GM12801 (cell line): ENCODE results near the gene SPAG16.

ENCODE experiments used
- TF ChIP-seq, protein P1 (sequence below): IDR thresholded peaks from one replicate; pipeline ENCODE4 v1.5.1; 2011; ENCODE audit warnings: control low read depth; ENCODE audit not compliant: insufficient read length; ENCODE audit errors: extremely low read depth

The SPAG16 gene

DNA sequence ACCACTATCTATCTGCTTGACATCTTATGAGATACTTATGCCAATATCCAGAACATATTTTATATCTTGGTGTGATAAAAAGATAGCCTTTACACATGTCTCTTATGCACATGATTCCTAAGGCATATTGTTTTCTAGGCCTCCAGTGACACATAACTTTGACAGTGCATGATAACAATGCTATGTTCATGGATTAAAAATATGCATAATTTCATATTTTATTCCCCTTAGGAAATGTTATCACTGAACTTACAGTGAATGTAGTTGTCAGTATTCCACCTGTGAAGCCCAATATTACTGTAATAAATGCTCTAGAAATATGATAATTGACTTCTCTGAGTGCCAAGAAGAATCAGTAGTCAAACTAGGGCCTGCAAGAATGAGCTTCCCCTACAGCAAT lies 532.3 kb downstream of the SPAG16 start:
- TF ChIP-seq, protein P1, sequence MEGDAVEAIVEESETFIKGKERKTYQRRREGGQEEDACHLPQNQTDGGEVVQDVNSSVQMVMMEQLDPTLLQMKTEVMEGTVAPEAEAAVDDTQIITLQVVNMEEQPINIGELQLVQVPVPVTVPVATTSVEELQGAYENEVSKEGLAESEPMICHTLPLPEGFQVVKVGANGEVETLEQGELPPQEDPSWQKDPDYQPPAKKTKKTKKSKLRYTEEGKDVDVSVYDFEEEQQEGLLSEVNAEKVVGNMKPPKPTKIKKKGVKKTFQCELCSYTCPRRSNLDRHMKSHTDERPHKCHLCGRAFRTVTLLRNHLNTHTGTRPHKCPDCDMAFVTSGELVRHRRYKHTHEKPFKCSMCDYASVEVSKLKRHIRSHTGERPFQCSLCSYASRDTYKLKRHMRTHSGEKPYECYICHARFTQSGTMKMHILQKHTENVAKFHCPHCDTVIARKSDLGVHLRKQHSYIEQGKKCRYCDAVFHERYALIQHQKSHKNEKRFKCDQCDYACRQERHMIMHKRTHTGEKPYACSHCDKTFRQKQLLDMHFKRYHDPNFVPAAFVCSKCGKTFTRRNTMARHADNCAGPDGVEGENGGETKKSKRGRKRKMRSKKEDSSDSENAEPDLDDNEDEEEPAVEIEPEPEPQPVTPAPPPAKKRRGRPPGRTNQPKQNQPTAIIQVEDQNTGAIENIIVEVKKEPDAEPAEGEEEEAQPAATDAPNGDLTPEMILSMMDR = no peak

DNA sequence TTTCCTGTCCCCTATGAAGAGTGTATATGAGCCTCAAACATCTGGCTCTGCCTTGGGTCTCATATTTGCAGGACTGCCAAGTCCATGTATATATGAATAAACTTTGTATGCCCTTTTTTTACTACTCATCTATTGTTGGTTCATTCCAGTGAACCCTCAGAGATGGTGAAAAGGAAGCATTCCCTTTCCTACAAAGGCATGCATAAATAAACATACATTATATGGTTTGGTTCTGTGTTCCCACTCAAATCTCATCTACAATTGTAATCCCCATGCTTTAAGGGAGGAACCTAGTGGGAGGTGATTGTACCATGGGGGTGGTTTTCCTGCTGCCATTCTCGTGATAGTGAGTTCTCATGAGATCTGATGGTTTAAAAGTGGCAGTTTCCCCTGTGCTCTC lies 534.2 kb downstream of the SPAG16 start:
- TF ChIP-seq, protein P1 = no peak

GRCh38 chr2:213834331-213834730 lies 550.1 kb downstream of the SPAG16 start:
- TF ChIP-seq, protein P1 = no peak

DNA sequence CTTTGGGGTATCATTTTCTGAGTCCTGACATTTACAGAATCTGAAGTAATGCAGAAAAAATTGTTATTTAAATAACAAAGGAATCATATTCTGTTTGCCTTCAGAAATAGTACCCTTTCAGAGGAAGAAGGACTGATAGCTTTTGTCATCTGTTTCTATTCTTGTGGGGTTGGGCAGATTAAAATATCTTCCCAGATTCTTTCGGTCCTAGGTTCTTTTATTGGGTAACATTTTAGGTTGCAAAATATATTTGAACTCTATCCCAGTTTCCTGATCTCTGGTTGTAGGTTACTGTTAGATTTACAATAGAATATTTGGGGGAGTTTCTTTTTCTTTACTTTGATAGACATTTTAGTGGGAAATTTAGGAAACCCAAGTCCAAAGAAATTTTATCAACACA lies 550.5 kb downstream of the SPAG16 start:
- TF ChIP-seq, protein P1 = no peak

DNA sequence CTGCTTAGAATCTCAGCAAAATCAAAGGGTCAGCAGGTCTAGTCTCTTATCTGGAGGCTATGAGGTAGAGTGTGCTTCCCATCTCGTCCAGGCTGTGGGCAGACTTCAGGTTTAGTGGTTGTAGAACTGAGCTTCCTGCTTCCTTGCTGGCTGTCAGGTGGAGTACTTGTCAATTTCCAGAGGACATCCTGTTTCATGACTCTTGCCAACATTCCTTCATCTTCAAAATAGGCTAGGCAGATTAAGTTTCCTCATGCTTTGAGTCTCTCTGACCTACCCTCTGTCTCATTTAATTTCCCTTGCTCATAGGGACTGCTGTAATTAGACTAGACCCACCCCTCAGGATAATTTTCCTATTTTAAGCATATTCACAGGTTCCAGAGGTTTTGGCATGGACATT lies 562.6 kb downstream of the SPAG16 start:
- TF ChIP-seq, protein P1 = no peak

GRCh38 chr2:213847316-213847715 lies 563.1 kb downstream of the SPAG16 start:
- TF ChIP-seq, protein P1 = no peak

- TF ChIP-seq, protein P1 = no peak
Observed at GRCh38 chr2:213848631-213849030, 564.4 kb downstream of the SPAG16 start.

DNA sequence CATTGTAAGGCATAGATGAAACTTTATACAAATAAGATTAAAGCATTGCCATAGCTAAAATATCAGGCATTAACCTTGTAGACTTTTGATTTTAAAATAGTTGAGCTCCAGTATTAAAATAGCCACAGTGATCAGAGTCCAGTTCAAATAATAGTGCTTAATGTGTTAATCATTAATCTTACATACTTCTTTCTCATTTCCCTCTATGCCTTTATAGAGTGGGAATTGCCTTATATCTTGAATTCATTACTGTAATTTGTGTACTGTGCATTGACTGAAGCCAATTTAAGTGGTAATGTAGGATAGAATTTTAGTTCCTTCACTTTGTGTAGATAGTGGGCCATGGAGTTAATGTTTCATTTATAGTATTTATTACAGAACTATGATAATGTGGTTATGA lies 577.4 kb downstream of the SPAG16 start:
- TF ChIP-seq, protein P1 = no peak
